HL-60 (cell line): ENCODE results near the gene CBL.

ENCODE experiments used
- CTCF ChIP-seq: IDR thresholded peaks from one replicate; pipeline ENCODE4 v1.5.1; 2011; ENCODE audit warnings: low read length, control low read depth, inconsistent platforms; ENCODE audit not compliant: insufficient read depth
- POLR2AphosphoS5 ChIP-seq: IDR thresholded peaks from 2 replicates; pipeline ENCODE4 v1.6.1; 2012; ENCODE audit warnings: low read depth
- REST ChIP-seq: IDR thresholded peaks from 2 replicates; pipeline ENCODE4 v1.6.1; 2012; ENCODE audit warnings: low read depth; ENCODE audit not compliant: insufficient replicate concordance
- SPI1 ChIP-seq: IDR thresholded peaks from 2 replicates; pipeline ENCODE4 v1.6.1; 2012; ENCODE audit warnings: low read depth, mild to moderate bottlenecking, borderline replicate concordance

GRCh38 chr11:119236891-119237290 is 30.8 kb downstream of the CBL start:
- TF ChIP-seq CTCF (no peak), POLR2AphosphoS5 (no peak), REST (no peak), SPI1 (no peak)
